Regular cardiac myocyte (primary cell): ENCODE data around the gene MRGPRF. TPM values are rescaled to one million over a fixed set of nuclear protein-coding genes. Genes with fewer than 3 reads are reported as not detected.

Source experiments
- total RNA-seq: library from RNA; depleted of rRNA; stranded (reverse); fragments of >200 nt; gene quantifications from 2 replicates; pipeline ENCODE4 v1.2.3, GENCODE V29; 2014

Gene MRGPRF, protein sequence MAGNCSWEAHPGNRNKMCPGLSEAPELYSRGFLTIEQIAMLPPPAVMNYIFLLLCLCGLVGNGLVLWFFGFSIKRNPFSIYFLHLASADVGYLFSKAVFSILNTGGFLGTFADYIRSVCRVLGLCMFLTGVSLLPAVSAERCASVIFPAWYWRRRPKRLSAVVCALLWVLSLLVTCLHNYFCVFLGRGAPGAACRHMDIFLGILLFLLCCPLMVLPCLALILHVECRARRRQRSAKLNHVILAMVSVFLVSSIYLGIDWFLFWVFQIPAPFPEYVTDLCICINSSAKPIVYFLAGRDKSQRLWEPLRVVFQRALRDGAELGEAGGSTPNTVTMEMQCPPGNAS
- total RNA-seq, result 9.4 and 10.1 TPM in 2 replicates

GRCh38 chr11:69013009-69013951 is at the start of gene MRGPRF:
TSS of gene MRGPRF (minus strand) at chr11:69013246. CDS start at chr11:69009901, 3,345 bp downstream.

DNA sequence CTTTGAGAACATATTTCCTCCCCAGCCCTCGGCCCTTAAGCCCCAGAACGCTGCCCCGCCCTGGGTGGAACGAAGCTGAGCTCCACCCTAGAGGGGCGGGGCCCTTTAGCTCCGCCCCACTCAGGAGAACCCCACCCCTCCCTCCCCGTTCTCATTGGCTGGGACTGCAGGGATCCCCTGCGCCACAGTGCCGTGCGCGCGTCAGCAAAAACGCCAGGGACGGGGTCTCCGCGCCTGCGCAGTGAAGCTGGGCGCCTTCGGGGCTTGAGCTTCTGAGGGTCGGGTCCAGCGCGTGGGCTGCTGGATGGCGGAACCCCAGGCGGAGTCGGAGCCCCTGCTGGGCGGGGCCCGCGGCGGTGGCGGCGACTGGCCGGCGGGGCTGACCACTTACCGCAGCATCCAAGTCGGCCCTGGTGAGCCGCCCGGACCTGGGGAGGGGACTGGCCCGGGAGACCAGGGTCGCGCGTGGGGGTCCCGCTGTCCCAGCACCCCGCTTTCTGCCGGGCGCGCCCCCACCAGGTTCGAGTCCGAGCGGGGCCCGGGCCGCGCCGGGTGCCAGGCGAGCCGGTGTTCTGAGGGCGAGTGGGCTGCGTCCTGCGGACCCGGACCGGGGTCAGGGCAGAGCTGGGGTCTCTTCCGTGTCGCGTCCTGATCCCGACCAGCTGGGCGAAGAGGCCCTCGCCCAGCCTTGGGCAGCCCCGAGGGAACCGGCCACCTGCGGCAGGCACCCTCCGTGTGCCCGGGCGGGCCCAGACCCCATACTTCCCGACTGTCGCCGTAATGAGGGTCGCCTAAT is 35.8 kb upstream of the MRGPRF start, which contains the start of gene TPCN2:
TPCN2 (plus strand) TSS at position 239 of the 796 bp plus-strand sequence; CDS start at position 305, 66 bp downstream.

DNA sequence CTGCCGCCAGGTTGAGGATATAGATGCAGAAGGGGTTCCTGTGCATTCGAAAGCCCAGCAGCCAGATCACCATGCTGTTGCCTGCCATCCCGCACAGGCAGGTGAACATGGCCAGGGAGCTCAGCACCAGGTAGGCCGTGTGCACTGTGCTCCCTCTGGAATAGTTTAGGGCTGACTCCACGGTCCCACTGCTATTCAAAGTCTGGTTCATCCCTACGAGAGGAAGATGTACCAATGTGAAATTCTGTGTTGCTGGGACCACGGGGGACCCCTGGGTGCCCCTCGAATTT is 32.3 kb downstream of the MRGPRF start, which contains the start of gene MRGPRD:
MRGPRD (minus strand) TSS at position 211 of the 290 bp plus-strand sequence; CDS start at position 211, 0 bp downstream.

Other genes starting within 250 kb of the MRGPRF start
- 30.2 and 30.7 TPM in 2 replicates for gene CPT1A, start 171.3 kb downstream of the MRGPRF start, total RNA-seq
- gene MRPL21, start 109.4 kb downstream of the MRGPRF start, total RNA-seq, result 53.0 and 63.6 TPM in 2 replicates
- gene IGHMBP2, start 109.4 kb downstream of the MRGPRF start, total RNA-seq, result 9.3 and 11.3 TPM in 2 replicates
- not detected in 2 replicates for gene MRGPRD, start 32.3 kb downstream of the MRGPRF start, total RNA-seq
- 5.9 and 8.7 TPM in 2 replicates for gene TPCN2, start 35.7 kb upstream of the MRGPRF start, total RNA-seq
- under 0.01 and 0.85 TPM in 2 replicates for gene SMIM38, start 142.7 kb upstream of the MRGPRF start, total RNA-seq